ENCODE results near the gene PPP2R5D.

DNA sequence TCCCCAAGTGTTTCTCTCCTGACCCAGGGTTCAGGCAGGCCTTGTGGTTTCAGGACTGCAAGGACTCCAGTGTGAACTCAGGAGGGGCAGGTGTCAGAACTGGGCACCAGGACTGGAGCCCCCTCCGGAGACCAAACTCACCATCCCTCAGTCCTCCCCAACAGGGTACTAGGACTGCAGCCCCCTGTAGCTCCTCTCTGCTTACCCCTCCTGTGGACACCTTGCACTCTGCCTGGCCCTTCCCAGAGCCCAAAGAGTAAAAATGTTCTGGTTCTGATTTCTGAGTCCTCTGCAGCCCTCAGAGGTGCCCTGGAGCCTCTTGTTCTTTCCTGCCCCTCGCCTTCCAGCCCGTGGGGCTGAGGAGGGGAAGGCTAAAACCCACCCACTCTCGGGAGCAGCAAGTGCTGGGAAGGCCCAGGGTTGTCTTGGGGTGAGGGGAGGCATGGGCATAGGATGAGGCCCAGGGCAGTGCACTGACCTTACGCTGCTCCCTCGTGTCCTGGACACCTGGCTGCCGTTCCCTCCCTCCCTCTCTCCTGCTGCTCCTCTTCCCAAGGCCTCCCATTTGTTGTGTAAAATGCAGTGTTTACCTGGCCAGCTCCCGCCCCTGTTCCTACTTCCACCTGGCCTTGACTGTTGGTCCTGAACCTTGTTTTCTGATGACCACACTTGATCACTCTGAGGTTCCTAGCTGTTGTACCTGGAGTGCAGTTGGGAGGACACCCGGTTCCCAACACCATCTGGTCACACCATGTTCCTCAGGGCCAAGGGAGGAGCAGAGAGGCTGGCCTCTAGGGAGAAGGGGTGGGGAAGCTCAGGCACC, 45.2 kb upstream of the PPP2R5D start:
- TF ChIP-seq, protein P1, sequence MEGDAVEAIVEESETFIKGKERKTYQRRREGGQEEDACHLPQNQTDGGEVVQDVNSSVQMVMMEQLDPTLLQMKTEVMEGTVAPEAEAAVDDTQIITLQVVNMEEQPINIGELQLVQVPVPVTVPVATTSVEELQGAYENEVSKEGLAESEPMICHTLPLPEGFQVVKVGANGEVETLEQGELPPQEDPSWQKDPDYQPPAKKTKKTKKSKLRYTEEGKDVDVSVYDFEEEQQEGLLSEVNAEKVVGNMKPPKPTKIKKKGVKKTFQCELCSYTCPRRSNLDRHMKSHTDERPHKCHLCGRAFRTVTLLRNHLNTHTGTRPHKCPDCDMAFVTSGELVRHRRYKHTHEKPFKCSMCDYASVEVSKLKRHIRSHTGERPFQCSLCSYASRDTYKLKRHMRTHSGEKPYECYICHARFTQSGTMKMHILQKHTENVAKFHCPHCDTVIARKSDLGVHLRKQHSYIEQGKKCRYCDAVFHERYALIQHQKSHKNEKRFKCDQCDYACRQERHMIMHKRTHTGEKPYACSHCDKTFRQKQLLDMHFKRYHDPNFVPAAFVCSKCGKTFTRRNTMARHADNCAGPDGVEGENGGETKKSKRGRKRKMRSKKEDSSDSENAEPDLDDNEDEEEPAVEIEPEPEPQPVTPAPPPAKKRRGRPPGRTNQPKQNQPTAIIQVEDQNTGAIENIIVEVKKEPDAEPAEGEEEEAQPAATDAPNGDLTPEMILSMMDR (conservative IDR thresholded peaks at IDR 0.05; ENCODE audit: low read depth, low read length) = no peak
- TF ChIP-seq CEBPB (IDR thresholded peaks at IDR 0.05; ENCODE audit: low read depth, low read length) (no peak), BHLHE40 (IDR thresholded peaks at IDR 0.05; ENCODE audit: low read depth, low read length) (no peak)

Measured in IMR-90 (cell line).